Measurements from ENCODE around the gene ZNF157.

- no peak for TF ChIP-seq YY1 (IDR thresholded peaks at IDR 0.05; ENCODE audit: insufficient read depth, insufficient read length)
- no peak for TF ChIP-seq SUZ12 (IDR thresholded peaks at IDR 0.05; ENCODE audit: extremely low read depth, insufficient read depth, insufficient read length)
- TF ChIP-seq ZNF274 (IDR thresholded peaks at IDR 0.05; ENCODE audit: low read depth, low read length) = no peak
These were observed 88.2 kb downstream of the ZNF157 start for GRCh38 chrX:47458528-47458927.

Measured in NT2/D1 (cell line).